GM21576 (cell line): Measurements from ENCODE around the gene ANKH.

Source experiments
- ATAC-seq: cut with Tn5 transposase; IDR thresholded peaks from one replicate; pipeline ENCODE4 v1.9.1; 2021; ENCODE audit warnings: mild to moderate bottlenecking, moderate library complexity; ENCODE audit not compliant: unreplicated experiment

Gene ANKH

GRCh38 chr5:14767053-14767452 lies 104.5 kb downstream of the ANKH start:
- ATAC-seq = no peak

GRCh38 chr5:14766584-14766983 lies 105.0 kb downstream of the ANKH start:
- no peak for ATAC-seq

GRCh38 chr5:14765587-14765986 lies 106.0 kb downstream of the ANKH start:
- ATAC-seq = no peak

GRCh38 chr5:14762549-14763216 lies 108.9 kb downstream of the ANKH start:
- no peak for ATAC-seq

- ATAC-seq = no peak
Measured at GRCh38 chr5:14760548-14761002, 111.0 kb downstream of the ANKH start.

- no peak for ATAC-seq
Measured at GRCh38 chr5:14759744-14760547, 111.6 kb downstream of the ANKH start.

- no peak for ATAC-seq
Measured at GRCh38 chr5:14757850-14758249, 113.7 kb downstream of the ANKH start.

- no peak for ATAC-seq
Measured at GRCh38 chr5:14756478-14756877, 115.1 kb downstream of the ANKH start.

- ATAC-seq = no peak
Measured at GRCh38 chr5:14753947-14754346, 117.6 kb downstream of the ANKH start.

- no peak for ATAC-seq
Measured at GRCh38 chr5:14753292-14753691, 118.3 kb downstream of the ANKH start.

GRCh38 chr5:14752497-14753071 lies 119.0 kb downstream of the ANKH start:
- ATAC-seq = no peak

- ATAC-seq = no peak
Measured at GRCh38 chr5:14750712-14751111, 120.9 kb downstream of the ANKH start.

GRCh38 chr5:14749579-14750101 lies 121.9 kb downstream of the ANKH start:
- no peak for ATAC-seq

- ATAC-seq = no peak
Measured at GRCh38 chr5:14748180-14748900, 123.2 kb downstream of the ANKH start.

- ATAC-seq = no peak
Measured at GRCh38 chr5:14745753-14746152, 125.8 kb downstream of the ANKH start.

- no peak for ATAC-seq
Measured at GRCh38 chr5:14745188-14745563, 126.4 kb downstream of the ANKH start.

- no peak for ATAC-seq
Measured at GRCh38 chr5:14744296-14745187, 127.0 kb downstream of the ANKH start.

- no peak for ATAC-seq
Measured at GRCh38 chr5:14743601-14744295, 127.8 kb downstream of the ANKH start.

GRCh38 chr5:14742498-14742897 lies 129.1 kb downstream of the ANKH start:
- no peak for ATAC-seq
